Panc1 (cell line): ENCODE data around the gene TMTC2.

Experiments
- POLR2AphosphoS5 ChIP-seq: IDR thresholded peaks from 2 replicates; pipeline ENCODE4 v1.6.1; 2012; ENCODE audit warnings: mild to moderate bottlenecking, low read depth, low read length, moderate library complexity
- TF ChIP-seq, protein P1 (sequence below): fragments of 450-650 bp; IDR thresholded peaks from 2 replicates; pipeline ENCODE4 v1.5.1; 2017; ENCODE audit warnings: mild to moderate bottlenecking

DNA sequence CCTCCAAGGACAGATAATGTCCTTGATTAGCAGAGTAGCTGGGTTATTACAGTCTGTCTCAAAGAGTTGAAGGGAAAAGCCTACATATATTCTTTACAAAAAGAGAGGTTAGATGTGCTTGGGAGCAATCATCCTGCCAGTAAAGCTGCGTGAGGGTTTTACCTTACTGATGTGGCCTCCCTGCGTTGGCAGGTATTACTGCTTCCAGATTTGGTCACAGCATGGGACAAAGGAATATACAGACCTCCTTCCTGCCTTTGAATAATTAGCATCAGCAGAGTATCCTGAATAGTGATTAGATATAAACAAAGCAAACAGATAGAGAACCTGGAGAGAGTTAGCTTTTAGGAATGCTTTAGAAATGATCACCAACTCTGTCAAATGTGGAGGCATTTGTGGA, 69.6 kb downstream of the TMTC2 start:
- TF ChIP-seq, protein P1, sequence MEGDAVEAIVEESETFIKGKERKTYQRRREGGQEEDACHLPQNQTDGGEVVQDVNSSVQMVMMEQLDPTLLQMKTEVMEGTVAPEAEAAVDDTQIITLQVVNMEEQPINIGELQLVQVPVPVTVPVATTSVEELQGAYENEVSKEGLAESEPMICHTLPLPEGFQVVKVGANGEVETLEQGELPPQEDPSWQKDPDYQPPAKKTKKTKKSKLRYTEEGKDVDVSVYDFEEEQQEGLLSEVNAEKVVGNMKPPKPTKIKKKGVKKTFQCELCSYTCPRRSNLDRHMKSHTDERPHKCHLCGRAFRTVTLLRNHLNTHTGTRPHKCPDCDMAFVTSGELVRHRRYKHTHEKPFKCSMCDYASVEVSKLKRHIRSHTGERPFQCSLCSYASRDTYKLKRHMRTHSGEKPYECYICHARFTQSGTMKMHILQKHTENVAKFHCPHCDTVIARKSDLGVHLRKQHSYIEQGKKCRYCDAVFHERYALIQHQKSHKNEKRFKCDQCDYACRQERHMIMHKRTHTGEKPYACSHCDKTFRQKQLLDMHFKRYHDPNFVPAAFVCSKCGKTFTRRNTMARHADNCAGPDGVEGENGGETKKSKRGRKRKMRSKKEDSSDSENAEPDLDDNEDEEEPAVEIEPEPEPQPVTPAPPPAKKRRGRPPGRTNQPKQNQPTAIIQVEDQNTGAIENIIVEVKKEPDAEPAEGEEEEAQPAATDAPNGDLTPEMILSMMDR = no peak
- TF ChIP-seq POLR2AphosphoS5 = no peak
